GM12878 (cell line): ENCODE measurements around the gene GANAB. TPM values are rescaled to one million over a fixed set of nuclear protein-coding genes. Genes with fewer than 3 reads are reported as not detected.

Experiments used
- ATAC-seq: fragments of 200-7000 bp; cut with Tn5 transposase; 3 replicates; pipeline ENCODE4 v1.9.1; 2020; ENCODE audit warnings: mild to moderate bottlenecking, moderate library complexity
- BruUV-seq: library from RNA; stranded (reverse); fragments of 400-500 nt; replicated peaks from 2 replicates; lab custom pipeline; 2021; lab: Mats Ljungman, UMichigan
- CTCF ChIA-PET: fragments of 300-600 bp; sonication (Branson Sonifier 250); formaldehyde crosslinking; extraction: SDS; loops from one replicate; lab custom pipeline; 2021; ENCODE audit warnings: inconsistent platforms; lab: Yijun Ruan, JAX
- POLR2A ChIA-PET: fragments of 350-600 bp; formaldehyde crosslinking; extraction: SDS; loops from one replicate; lab custom pipeline; 2021; ENCODE audit warnings: inconsistent platforms; lab: Charles Lee
- RAD21 ChIA-PET: fragments of 300-600 bp; sonication (Branson Sonifier 250); formaldehyde crosslinking; loops from one replicate; lab custom pipeline; 2023; ENCODE audit warnings: antibody characterized with exemption; ENCODE audit not compliant: unreplicated experiment; lab: Charles Lee
- SMC1A ChIA-PET: fragments of 300-600 bp; sonication (Branson Sonifier 250); formaldehyde crosslinking; loops from one replicate; lab custom pipeline; 2023; ENCODE audit not compliant: unreplicated experiment, uncharacterized antibody; lab: Charles Lee
- DNase-seq: peaks from one replicate; pipeline ENCODE4 v3.0.0-alpha.2; 2011; ENCODE audit warnings: low read depth, low spot score
- FAIRE-seq: peaks from 3 replicates; lab custom pipeline; 2011; peaks lifted over from hg19 to GRCh38; lab: Jason Lieb, UNC
- H2AFZ ChIP-seq: 2 replicates; pipeline ENCODE4 v1.6.0; 2011; ENCODE audit warnings: low read depth, low read length, control low read depth; ENCODE audit not compliant: control insufficient read depth
- H3K27ac ChIP-seq: 2 replicates; pipeline ENCODE4 v1.5.1; 2011; ENCODE audit warnings: control low read depth; ENCODE audit not compliant: control insufficient read depth, insufficient read depth
- H3K27me3 ChIP-seq, 2 experiments: replicated peaks in 1 of 2; 2 replicates each; pipeline versions ENCODE4 v1.6.0 to v1.6.1; 2011; ENCODE audit warnings: low read length in 1 of 2; ENCODE audit not compliant: control insufficient read depth in 2 of 2, insufficient read depth in 2 of 2
- H3K36me3 ChIP-seq, 2 experiments: 2 replicates each; pipeline ENCODE4 v1.5.1; 2011; ENCODE audit warnings: low read length in 1 of 2; ENCODE audit not compliant: control insufficient read depth in 2 of 2, insufficient read depth in 2 of 2
- H3K4me1 ChIP-seq: 2 replicates; pipeline ENCODE4 v1.6.1; 2011; ENCODE audit warnings: mild to moderate bottlenecking, low read length, moderate library complexity, mixed read lengths; ENCODE audit not compliant: control insufficient read depth, insufficient read depth
- H3K4me2 ChIP-seq: 2 replicates; pipeline ENCODE4 v1.6.0; 2011; ENCODE audit warnings: control low read depth; ENCODE audit not compliant: control insufficient read depth, insufficient read depth
- H3K4me3 ChIP-seq: fragments of 200-600 bp; sonication (generic); 2 replicates; pipeline ENCODE4 v1.5.1; 2016
- H3K79me2 ChIP-seq: 2 replicates; pipeline ENCODE4 v1.6.0; 2011; ENCODE audit warnings: low read length; ENCODE audit not compliant: control insufficient read depth, insufficient read depth
- H3K9ac ChIP-seq: 2 replicates; pipeline ENCODE4 v1.8.0; 2011; ENCODE audit warnings: low read length, control low read depth, mixed read lengths; ENCODE audit not compliant: control insufficient read depth, insufficient read depth
- H3K9me3 ChIP-seq: replicated peaks from 3 replicates; pipeline ENCODE4 v1.5.1; 2011; ENCODE audit warnings: mild to moderate bottlenecking, low read length; ENCODE audit not compliant: control insufficient read depth, insufficient read depth
- H4K20me1 ChIP-seq: 2 replicates; pipeline ENCODE4 v1.6.0; 2011; ENCODE audit not compliant: control insufficient read depth, insufficient read depth
- CHD4 ChIP-seq: fragments of 200-600 bp; sonication (generic); IDR thresholded peaks from 2 replicates; pipeline ENCODE4 v1.6.1; 2016; ENCODE audit warnings: mild to moderate bottlenecking
- E4F1 ChIP-seq: fragments of 450-650 bp; IDR thresholded peaks from 2 replicates; pipeline ENCODE4 v1.6.1; 2018; ENCODE audit warnings: borderline replicate concordance, mild to moderate bottlenecking; ENCODE audit not compliant: partially characterized antibody
- EED ChIP-seq: sonication (generic); IDR thresholded peaks from 2 replicates; pipeline ENCODE4 v1.6.1; 2016; ENCODE audit warnings: antibody characterized with exemption, low read depth
- MYC ChIP-seq: IDR thresholded peaks from 2 replicates; pipeline ENCODE4 v1.6.1; 2011; ENCODE audit warnings: mild to moderate bottlenecking, low read length, moderate library complexity, inconsistent platforms; ENCODE audit not compliant: insufficient read depth, insufficient replicate concordance, insufficient read length, severe bottlenecking
- NFIC ChIP-seq: IDR thresholded peaks from 2 replicates; pipeline ENCODE4 v1.6.1; 2012; ENCODE audit warnings: low read depth, mild to moderate bottlenecking, inconsistent platforms, low read length, moderate library complexity
- PML ChIP-seq: IDR thresholded peaks from 2 replicates; pipeline ENCODE4 v1.6.1; 2012; ENCODE audit warnings: low read length, inconsistent platforms
- RBBP5 ChIP-seq: fragments of 200-600 bp; sonication (generic); conservative IDR thresholded peaks from 2 replicates; pipeline ENCODE4 v1.6.1; 2016
- SMAD1 ChIP-seq: fragments of 450-650 bp; IDR thresholded peaks from 2 replicates; pipeline ENCODE4 v1.6.1; 2018; ENCODE audit warnings: mild to moderate bottlenecking, low read depth; ENCODE audit not compliant: partially characterized antibody
- SMARCA5 ChIP-seq: fragments of 450-650 bp; IDR thresholded peaks from 2 replicates; pipeline ENCODE4 v1.6.1; 2017; ENCODE audit warnings: mild to moderate bottlenecking
- SMC3 ChIP-seq: IDR thresholded peaks from 2 replicates; pipeline ENCODE4 v1.6.1; 2011; ENCODE audit warnings: low read length, improper control_type of control experiment, borderline replicate concordance
- SP1 ChIP-seq: IDR thresholded peaks from one replicate; pipeline ENCODE4 v1.6.1; 2011; ENCODE audit warnings: low read depth, low read length
- SRF ChIP-seq, 2 experiments: IDR thresholded peaks; 2 replicates each; pipeline ENCODE4 v1.6.1; 2011; ENCODE audit warnings: low read depth in 2 of 2, low read length in 2 of 2, mild to moderate bottlenecking in 1 of 2, moderate library complexity in 1 of 2
- TCF7 ChIP-seq: IDR thresholded peaks from 2 replicates; pipeline ENCODE4 v1.6.1; 2014; ENCODE audit warnings: antibody characterized with exemption, borderline replicate concordance
- WRNIP1 ChIP-seq: IDR thresholded peaks from 2 replicates; pipeline ENCODE4 v1.6.1; 2011; ENCODE audit warnings: low read depth, low read length, improper control_type of control experiment, borderline replicate concordance
- YBX1 ChIP-seq: fragments of 450-650 bp; IDR thresholded peaks from 2 replicates; pipeline ENCODE4 v1.6.1; 2016; ENCODE audit warnings: antibody characterized with exemption
- ZZZ3 ChIP-seq: IDR thresholded peaks from 2 replicates; pipeline ENCODE4 v1.6.1; 2011; ENCODE audit warnings: low read depth; ENCODE audit not compliant: control insufficient read depth, insufficient read length
- WGBS: methylation state at CpG from one replicate; pipeline ENCODE4 v1.1.6; 2016; ENCODE audit warnings: low lambda C conversion rate; ENCODE audit not compliant: insufficient replicate concordance, insufficient coverage; ENCODE audit errors: missing lambda C conversion rate; 5-methylcytosine and 5-hydroxymethylcytosine counted together
- in situ Hi-C: fragments of 300-500 bp; cut with MboI; formaldehyde crosslinking; loops from 9 replicates; pipeline ENCODE4 v1.14.3; 2018; ENCODE audit warnings: mixed read lengths
- intact Hi-C: fragments of 100-400 bp; cut with micrococcal nuclease; formaldehyde crosslinking; loops from one replicate; pipeline ENCODE4 v1.14.2; 2022; ENCODE audit not compliant: unreplicated experiment
- polyA plus RNA-seq, 11 experiments: library from polyadenylated mRNA; depleted of rRNA in 4 of 11; unstranded in 6 of 11; stranded (reverse) in 5 of 11; fragments of >200 nt; fragmentation: Nextera tagmentation in 4 of 11; fragmentation: Illumina TruSeq in 1 of 11; extraction: Ambion mirVana in 4 of 11; extraction: Trizol in 1 of 11; gene quantifications; 1 replicate in 1 of 11; 2 replicates in 10 of 11; pipeline versions ENCODE4 v1.2.1 to v1.2.3, GENCODE V29; 2011 to 2016; ENCODE audit warnings: inconsistent platforms in 2 of 11, missing spikeins in 2 of 11, low read depth in 1 of 11
- total RNA-seq, 4 experiments: library from RNA; depleted of rRNA in 3 of 4; stranded (reverse); fragments of >200 nt in 3 of 4; fragmentation: Illumina TruSeq in 1 of 4; extraction: Trizol in 1 of 4; gene quantifications; 2 replicates each; pipeline versions ENCODE4 v1.2.1 to v1.2.3, GENCODE V29; 2013 to 2021
- TF ChIP-seq, protein P1 (sequence below): fragments of 450-650 bp; IDR thresholded peaks from 2 replicates; pipeline ENCODE4 v1.6.1; 2017; ENCODE audit warnings: mild to moderate bottlenecking
- TF ChIP-seq, protein P2 (sequence below): fragments of 450-650 bp; IDR thresholded peaks from 2 replicates; pipeline ENCODE4 v1.6.1; 2017; ENCODE audit warnings: low read depth, mild to moderate bottlenecking, moderate library complexity

Gene GANAB
- total and polyA plus RNA-seq, 10 of the 15 experiments (the other 5 are each of a cell fraction or from before 2014, with no cell fraction given): 4.5 to 175 (median 102) TPM

DNA sequence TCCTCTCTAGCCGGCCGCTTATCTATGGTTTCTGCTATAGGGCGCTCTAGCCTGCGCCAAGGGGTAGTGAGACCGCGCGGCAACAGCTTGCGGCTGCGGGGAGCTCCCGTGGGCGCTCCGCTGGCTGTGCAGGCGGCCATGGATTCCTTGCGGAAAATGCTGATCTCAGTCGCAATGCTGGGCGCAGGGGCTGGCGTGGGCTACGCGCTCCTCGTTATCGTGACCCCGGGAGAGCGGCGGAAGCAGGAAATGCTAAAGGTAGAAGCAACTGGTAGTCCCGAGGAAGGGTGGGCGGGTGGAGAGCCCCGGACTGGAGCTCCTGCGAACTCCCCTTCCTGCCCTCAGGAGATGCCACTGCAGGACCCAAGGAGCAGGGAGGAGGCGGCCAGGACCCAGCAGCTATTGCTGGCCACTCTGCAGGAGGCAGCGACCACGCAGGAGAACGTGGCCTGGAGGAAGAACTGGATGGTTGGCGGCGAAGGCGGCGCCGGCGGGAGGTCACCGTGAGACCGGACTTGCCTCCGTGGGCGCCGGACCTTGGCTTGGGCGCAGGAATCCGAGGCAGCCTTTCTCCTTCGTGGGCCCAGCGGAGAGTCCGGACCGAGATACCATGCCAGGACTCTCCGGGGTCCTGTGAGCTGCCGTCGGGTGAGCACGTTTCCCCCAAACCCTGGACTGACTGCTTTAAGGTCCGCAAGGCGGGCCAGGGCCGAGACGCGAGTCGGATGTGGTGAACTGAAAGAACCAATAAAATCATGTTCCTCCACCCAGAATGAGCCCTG is 25.4 kb upstream of the GANAB start, which contains the start of the genes LBHD1 and UQCC3:
TSS of gene LBHD1 (minus strand) at position 660 of the 782 bp plus-strand sequence. CDS start 2,236 bp downstream, outside the sequence.
TSS of gene UQCC3 (plus strand) at position 66 of the 782 bp plus-strand sequence. CDS start at position 139, 73 bp downstream.
- WGBS: 2% methylated on average over 59 of the region's 59 CpGs
- TF ChIP-seq SMARCA5 (no peak), MYC (peak; percentile 56), E4F1 (peak; percentile 44), WRNIP1 (no peak), SP1 (peak; percentile 47), YBX1 (no peak), EED (peak; percentile 75), CHD4 (no peak), SRF (IDR thresholded peaks at IDR 0.05; ENCODE audit: low read depth in 2 of 2, low read length in 2 of 2) (no peak), RBBP5 (no peak), SMC3 (no peak), NFIC (no peak), PML (peak; percentile 90), ZZZ3 (no peak), TCF7 (peak; percentile 54; the same call in 1 of the 2 replicates), SMAD1 (no peak)
- TF ChIP-seq, protein P1, sequence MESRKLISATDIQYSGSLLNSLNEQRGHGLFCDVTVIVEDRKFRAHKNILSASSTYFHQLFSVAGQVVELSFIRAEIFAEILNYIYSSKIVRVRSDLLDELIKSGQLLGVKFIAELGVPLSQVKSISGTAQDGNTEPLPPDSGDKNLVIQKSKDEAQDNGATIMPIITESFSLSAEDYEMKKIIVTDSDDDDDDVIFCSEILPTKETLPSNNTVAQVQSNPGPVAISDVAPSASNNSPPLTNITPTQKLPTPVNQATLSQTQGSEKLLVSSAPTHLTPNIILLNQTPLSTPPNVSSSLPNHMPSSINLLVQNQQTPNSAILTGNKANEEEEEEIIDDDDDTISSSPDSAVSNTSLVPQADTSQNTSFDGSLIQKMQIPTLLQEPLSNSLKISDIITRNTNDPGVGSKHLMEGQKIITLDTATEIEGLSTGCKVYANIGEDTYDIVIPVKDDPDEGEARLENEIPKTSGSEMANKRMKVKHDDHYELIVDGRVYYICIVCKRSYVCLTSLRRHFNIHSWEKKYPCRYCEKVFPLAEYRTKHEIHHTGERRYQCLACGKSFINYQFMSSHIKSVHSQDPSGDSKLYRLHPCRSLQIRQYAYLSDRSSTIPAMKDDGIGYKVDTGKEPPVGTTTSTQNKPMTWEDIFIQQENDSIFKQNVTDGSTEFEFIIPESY: no peak
- TF ChIP-seq, protein P2, sequence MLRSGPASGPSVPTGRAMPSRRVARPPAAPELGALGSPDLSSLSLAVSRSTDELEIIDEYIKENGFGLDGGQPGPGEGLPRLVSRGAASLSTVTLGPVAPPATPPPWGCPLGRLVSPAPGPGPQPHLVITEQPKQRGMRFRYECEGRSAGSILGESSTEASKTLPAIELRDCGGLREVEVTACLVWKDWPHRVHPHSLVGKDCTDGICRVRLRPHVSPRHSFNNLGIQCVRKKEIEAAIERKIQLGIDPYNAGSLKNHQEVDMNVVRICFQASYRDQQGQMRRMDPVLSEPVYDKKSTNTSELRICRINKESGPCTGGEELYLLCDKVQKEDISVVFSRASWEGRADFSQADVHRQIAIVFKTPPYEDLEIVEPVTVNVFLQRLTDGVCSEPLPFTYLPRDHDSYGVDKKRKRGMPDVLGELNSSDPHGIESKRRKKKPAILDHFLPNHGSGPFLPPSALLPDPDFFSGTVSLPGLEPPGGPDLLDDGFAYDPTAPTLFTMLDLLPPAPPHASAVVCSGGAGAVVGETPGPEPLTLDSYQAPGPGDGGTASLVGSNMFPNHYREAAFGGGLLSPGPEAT: peak; percentile 88; the same call in 1 of the 2 replicates

More for the DNA sequence above, 25.4 kb upstream of the GANAB start, which contains the start of the genes LBHD1 and UQCC3:
- intact Hi-C loops: loop anchor here (2.0 to 5.0 kb wide), 3 partner anchors 59 to 191 kb away; partner anchors contain the start of genes EML3, ROM1 and TUT1
- Histone ChIP-seq H2AFZ (peak within 1 kb of the TSS; percentile 75), H3K79me2 (peaks cover 46% of the 10 kb centered on the region), H3K9ac (peak within 1 kb of the TSS; percentile 87), H4K20me1 (no peaks in the 10 kb centered on the region; the same call in 1 of the 2 replicates), H3K9me3 (no peaks in the 10 kb centered on the region), H3K4me3 (peak within 1 kb of the TSS; percentile 88), H3K4me1 (peaks cover 19% of the 10 kb centered on the region), H3K4me2 (peak within 1 kb of the TSS; percentile 64), H3K36me3 (peaks cover 0 to 9% of the 10 kb centered on the region in 2 experiments; a peak in 1 of 4 replicates), H3K27me3 (no peaks in the 10 kb centered on the region), H3K27ac (peak within 1 kb of the TSS; percentile 75)
- ChIA-PET CTCF (interaction anchor here (0.8 to 1.5 kb wide), 9 partner anchors 10 to 290 kb away, joined by 3 to 5 read pairs (median 3); partner anchors contain the start of gene TUT1), SMC1A (interaction anchor here (0.8 to 2.2 kb wide), 7 partner anchors 9 to 277 kb away, joined by 3 to 9 read pairs (median 4); partner anchors contain the start of gene TUT1), RAD21 (interaction anchor here (0.8 to 2.7 kb wide), 12 partner anchors 9 to 129 kb away, joined by 3 to 14 read pairs (median 4); partner anchors contain the start of genes B3GAT3, HNRNPUL2, MTA2 and TTC9C), POLR2A (interaction anchor here (0.6 to 16.2 kb wide), 26 partner anchors 9 to 1569 kb away, joined by 3 to 295 read pairs (median 6); partner anchors contain the start of genes B3GAT3, EEF1G, FKBP2 and GANAB)
- TSS peak; percentile 78 for BruUV-seq
- in situ Hi-C loops: no loop called here
- no peak for DNase-seq
- FAIRE-seq: peak; percentile 93
- peak; percentile 89 for ATAC-seq
